Measurements from ENCODE around the gene CAMK4.

- TF ChIP-seq, protein P1, sequence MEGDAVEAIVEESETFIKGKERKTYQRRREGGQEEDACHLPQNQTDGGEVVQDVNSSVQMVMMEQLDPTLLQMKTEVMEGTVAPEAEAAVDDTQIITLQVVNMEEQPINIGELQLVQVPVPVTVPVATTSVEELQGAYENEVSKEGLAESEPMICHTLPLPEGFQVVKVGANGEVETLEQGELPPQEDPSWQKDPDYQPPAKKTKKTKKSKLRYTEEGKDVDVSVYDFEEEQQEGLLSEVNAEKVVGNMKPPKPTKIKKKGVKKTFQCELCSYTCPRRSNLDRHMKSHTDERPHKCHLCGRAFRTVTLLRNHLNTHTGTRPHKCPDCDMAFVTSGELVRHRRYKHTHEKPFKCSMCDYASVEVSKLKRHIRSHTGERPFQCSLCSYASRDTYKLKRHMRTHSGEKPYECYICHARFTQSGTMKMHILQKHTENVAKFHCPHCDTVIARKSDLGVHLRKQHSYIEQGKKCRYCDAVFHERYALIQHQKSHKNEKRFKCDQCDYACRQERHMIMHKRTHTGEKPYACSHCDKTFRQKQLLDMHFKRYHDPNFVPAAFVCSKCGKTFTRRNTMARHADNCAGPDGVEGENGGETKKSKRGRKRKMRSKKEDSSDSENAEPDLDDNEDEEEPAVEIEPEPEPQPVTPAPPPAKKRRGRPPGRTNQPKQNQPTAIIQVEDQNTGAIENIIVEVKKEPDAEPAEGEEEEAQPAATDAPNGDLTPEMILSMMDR (IDR thresholded peaks at IDR 0.05): no peak
- TF ChIP-seq EP300 (IDR thresholded peaks at IDR 0.05): no peak
- no peak for TF ChIP-seq POLR2AphosphoS5 (IDR thresholded peaks at IDR 0.05)
Measured at GRCh38 chr5:111310711-111311620, 86.8 kb downstream of the CAMK4 start.
